GM19351 (cell line): Measurements from ENCODE around the gene NF1.
"Not testable (repeated sequence)": the region's sequence is repeated elsewhere in the genome, so short reads cannot be mapped to it uniquely, and the experiment has no call there.

Experiments used
- ATAC-seq: cut with Tn5 transposase; IDR thresholded peaks from one replicate; pipeline ENCODE4 v1.9.1; 2021; ENCODE audit warnings: mild to moderate bottlenecking, moderate library complexity; ENCODE audit not compliant: unreplicated experiment

The NF1 gene

DNA sequence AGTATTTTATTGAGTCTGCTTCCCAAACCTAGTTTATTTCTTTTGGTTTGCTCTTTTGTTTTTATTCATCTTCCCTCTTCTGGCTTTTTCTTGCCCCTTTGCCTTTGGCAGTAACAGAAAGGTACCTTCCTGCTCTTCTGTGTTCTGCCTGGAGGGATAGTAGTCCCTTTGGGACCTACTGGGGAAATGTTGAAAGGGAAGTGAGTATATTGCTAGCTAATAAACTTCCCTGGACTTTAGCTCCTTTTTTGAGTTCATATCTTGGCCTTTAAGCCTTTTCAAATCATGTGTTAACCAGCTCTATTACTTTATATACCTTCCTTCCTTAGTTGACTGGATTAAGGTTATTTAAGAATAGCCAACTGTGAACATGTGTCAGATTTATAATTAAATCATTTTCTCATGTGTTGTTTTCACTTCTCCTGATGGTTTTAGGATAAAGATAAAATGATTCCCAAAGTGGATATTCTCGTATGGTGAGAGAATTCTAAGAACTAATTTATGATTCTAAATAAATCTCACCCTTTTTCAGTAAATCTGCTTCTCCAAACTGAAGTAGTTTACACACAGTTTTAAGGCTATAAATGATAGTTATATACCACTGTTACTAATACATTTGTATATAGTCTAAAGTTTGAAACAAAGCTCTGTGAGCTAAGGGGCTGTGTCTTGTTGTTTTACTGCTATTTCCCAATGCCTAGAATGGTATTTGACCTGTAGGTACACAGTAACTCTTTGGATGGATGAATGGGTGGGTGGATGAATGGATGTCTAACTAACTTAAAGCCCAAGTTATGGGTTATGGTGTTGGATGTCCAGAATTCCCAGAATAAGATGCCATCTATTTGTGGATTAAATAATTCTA lies 156.6 kb downstream of the NF1 start:
- no peak for ATAC-seq

DNA sequence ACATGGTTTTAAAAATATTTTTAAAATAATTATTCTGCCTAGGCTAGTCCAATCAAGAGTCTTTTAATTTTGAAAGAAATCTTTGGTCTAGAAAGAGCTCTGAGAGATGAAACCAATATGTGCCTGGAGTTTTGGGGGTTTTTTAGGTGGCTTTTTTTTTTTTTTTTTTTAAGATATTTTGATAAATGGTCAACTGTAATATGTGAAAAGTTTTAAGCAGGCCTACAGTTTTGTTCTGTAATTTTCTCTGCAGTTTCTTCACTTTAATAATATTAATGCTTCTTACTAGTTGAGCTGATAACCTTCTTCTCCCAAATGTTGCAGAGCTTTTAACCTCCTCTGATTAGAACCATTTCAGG lies 157.2 kb downstream of the NF1 start:
- ATAC-seq: no peak

DNA sequence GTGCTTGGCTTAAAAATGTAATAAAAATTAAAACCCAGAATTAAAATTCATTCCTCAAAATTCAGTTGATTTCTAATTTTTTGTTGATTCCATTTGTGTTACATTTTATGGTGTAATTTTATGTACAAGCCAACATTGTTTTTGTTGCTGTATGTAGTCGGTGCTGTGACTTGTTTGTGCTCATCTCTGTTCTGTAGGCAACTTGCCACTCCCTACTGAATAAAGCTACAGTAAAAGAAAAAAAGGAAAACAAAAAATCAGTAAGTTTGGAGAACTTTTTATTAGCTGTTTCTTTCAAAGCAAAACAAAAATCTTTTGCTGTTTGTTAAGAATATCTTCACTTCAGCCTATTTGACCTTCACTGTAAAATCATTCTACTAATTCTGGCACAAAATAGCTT lies 158.0 kb downstream of the NF1 start:
- no peak for ATAC-seq

GRCh38 chr17:31254654-31255053 lies 159.9 kb downstream of the NF1 start:
- no peak for ATAC-seq

- ATAC-seq: no peak
These were observed 162.2 kb downstream of the NF1 start for GRCh38 chr17:31256936-31257335.

DNA sequence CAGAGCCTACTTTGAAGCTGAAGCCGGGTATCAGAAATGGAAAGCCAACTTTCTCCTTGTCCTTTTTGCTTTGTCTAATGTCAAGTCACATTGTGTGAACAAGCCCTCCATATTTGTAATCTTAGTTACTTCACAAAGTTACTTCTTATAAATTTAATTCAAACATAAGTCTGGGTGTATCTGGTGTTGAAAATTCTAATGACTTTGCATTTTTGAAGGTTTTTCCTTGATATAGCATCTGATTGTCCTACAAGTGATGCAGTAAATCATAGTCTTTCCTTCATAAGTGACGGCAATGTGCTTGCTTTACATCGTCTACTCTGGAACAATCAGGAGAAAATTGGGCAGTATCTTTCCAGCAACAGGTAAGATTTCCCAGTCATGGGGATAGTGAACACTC lies 165.4 kb downstream of the NF1 start:
- ATAC-seq: no peak

DNA sequence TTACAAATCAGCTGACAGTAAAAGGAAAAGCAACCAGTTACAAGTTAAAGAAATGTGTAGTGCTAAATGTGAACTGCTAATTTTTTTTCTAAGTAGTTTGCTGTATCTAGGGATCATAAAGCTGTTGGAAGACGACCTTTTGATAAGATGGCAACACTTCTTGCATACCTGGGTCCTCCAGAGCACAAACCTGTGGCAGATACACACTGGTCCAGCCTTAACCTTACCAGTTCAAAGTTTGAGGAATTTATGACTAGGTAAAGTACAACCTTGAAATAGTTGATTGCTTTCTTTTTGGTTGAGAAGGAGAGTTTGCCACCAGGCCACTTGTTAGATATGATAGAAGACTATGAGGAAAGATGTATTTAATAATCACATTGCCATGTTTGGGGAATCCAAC lies 166.8 kb downstream of the NF1 start:
- ATAC-seq: no peak

GRCh38 chr17:31262923-31263322 lies 168.1 kb downstream of the NF1 start:
- not testable (repeated sequence) for ATAC-seq

DNA sequence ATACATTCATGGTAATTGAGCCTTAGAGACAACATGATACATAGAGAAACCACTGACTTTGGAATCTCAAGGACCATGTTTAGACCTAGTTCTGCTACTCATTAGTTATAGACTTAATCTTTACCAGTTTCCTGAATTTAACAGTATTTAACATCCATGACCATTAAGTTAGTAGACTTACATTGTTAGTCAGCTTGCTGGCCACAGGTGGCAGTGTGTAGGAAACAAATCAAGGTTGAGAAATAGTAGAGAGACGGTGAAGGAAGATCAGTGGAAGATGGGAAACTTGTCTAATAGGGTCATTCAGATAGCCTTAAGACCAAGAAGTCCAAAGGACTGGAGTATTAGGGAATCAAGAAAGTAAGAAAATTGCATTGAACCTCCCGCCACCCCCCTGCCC lies 171.3 kb downstream of the NF1 start:
- ATAC-seq: no peak

DNA sequence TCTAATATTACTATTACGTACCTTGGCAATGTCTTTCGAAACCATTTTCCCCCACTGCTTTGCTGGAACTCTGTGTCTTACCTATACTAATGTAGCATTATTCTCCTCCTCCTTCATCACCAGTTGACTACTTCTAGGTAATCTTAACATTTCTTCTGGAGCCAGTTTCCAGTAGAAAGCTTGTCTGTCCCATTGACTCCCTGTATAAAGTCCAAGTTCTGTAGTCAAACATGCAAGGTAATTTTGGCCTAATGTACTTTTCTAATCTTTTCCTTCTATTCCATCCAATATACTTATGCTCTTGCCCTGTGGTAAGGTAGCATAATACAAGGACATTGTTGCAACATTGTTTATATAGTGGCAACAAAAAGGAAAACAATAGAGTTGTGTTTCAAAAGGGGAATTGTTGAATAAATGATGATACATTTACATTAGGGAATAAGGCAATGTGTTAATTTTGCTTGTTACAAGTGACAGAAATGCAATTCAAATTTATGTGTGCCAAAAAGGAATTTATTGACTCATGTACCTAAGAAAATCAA lies 174.3 kb downstream of the NF1 start:
- ATAC-seq: no peak

- ATAC-seq: no peak
These were observed 174.8 kb downstream of the NF1 start for GRCh38 chr17:31269578-31269983.

DNA sequence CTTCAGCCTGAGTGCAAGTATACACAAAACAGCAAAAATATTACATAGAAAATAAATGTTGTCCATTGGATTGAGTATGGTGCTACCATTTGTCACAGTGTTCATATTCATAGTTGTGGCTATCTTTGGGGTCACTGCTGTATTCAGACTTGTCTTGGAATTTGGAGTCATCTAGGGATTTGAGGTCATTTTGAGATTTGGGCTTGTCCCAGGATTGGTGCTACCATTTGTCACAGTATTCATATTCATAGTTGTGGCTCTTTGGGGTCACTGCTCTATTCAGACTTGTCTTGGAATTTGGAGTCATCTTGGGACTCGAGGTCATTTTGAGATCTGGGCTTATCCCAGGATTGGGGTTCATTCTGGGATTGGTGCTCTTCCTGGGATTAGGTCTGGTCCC lies 177.5 kb downstream of the NF1 start:
- ATAC-seq: no peak

DNA sequence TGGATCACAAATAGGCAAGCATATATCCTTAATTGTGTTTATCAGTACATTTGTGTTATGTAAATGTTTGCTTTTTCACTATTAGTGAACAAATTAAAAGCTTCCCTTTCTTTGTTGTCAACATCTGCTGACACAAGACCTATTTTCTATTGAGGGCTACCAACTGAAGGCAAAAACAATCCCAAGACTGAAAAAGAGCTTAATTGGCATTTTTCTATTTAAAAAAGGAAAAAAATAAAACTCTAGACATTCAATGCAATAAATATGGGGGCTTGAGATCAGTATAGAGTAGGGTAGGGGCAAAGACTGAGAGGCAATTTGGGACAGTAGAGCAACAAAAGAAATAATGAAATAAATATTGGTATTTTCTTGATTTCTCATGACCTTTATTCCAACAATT lies 178.0 kb downstream of the NF1 start:
- ATAC-seq: no peak

DNA sequence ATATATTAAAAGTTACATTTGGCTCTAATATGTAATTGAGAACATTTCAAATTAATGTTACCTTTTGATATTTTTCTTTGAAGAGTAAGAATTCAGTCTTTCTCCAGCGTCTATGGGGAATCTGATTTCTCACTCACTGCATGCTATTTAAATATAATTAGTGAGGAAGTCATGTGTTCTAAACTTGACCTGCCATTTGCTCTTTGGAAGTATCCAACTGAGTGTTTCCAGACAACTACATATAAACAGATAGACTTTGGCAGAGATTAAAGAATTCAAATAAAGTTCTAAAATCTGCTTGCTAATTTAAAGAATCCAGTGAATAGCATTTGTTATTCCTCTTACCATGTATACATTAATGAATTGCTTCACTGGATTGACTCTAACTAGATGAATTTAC lies 178.7 kb downstream of the NF1 start:
- ATAC-seq: no peak

DNA sequence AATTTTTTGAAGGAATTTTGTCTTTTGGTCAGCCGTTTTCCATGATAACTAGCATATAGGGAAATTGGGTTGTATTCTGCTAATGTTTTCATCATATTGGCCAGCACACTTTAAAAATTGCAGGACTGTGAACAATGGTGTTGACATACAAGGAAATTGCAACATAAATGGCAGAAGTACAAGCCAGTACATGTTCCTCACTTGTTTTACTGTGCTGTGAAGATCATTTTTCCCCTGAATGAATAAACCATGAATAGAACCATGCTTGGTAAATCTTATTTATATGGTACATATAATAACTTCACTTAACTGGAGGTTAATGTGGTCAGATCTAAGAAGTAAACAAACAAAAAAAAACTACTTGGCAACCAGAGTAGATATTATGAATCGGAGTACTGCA lies 179.5 kb downstream of the NF1 start:
- ATAC-seq: no peak

- no peak for ATAC-seq
These were observed 180.3 kb downstream of the NF1 start for GRCh38 chr17:31275116-31275515.

GRCh38 chr17:31279401-31279800 lies 184.6 kb downstream of the NF1 start:
- ATAC-seq: no peak

DNA sequence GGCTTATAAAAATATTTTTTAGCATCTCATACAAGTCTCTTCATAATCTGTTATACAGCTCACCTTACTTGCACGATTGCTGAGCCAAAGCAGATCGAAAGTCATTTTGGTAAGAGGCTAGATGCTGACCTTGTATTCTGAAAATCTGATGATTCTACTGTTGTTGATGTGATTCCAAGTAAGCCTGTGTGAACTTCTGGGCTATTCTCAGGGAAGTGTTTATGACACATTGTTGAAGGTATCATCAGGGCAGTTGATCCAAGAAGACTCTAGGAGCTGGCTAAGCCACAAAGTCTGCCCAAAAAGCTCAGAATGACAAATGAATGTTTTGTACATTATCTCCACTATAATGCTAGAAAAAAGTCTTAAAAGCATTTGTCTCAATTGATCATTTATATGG lies 186.3 kb downstream of the NF1 start:
- ATAC-seq: no peak

- no peak for ATAC-seq
These were observed 189.1 kb downstream of the NF1 start for GRCh38 chr17:31283841-31284240.

DNA sequence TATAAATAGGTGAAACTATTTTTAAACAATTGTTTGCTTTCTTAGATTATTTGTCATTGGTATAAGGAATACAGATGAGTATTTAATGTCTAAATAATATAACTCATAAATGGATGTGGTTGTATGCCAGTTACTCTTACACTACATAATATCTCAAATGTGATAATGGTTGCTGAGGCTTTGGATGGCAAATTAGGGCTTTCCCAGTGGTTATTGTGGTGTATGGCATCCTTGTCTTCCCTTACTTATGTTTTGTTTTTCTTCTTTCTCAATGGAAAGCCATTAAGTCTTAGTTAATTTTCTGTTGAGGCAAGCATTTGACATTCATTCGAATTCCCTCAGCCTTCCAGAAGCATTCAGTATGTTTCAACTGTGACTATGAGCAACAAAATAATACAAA lies 191.8 kb downstream of the NF1 start:
- ATAC-seq: no peak

- not testable (repeated sequence) for ATAC-seq
These were observed 193.2 kb downstream of the NF1 start for GRCh38 chr17:31287932-31288331.

DNA sequence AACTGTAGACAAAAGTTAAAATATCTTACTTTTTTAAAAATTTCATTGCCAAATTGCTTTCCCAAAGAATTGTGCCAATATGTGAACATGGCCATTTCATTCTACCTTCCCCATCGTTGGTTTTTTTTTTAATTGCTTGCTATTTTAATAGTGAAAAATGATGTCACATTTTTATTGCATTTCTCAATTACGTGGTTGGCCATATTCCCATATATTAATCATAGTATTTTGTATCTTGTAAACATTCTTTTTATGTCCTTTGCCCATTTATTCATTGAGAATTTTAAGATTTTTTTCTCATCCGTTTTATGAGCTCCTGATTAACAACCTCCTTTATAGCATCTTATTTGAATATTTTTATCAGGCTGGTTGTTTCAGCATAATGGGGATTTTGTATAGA lies 195.0 kb downstream of the NF1 start:
- no peak for ATAC-seq

DNA sequence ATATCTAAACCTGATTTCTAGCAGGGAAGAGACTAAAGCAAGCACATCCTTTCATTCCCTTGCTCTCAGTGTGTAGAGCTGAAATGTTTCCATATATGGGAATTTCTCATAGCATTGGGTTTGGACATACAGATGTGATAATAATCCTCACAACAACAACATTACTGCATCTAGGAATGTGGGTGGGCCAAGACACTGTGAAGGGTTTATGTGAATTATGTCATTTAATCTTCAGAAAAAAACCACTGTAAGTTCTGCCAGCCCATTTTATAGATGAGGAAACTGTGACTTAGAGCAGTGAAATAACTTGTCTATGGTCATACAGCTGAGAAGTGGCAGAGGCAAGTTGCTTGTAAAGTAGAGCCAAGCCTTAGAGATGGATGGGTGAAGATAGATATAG lies 197.0 kb downstream of the NF1 start:
- no peak for ATAC-seq
